ENCODE results near the gene NFRKB.

NFRKB gene

DNA sequence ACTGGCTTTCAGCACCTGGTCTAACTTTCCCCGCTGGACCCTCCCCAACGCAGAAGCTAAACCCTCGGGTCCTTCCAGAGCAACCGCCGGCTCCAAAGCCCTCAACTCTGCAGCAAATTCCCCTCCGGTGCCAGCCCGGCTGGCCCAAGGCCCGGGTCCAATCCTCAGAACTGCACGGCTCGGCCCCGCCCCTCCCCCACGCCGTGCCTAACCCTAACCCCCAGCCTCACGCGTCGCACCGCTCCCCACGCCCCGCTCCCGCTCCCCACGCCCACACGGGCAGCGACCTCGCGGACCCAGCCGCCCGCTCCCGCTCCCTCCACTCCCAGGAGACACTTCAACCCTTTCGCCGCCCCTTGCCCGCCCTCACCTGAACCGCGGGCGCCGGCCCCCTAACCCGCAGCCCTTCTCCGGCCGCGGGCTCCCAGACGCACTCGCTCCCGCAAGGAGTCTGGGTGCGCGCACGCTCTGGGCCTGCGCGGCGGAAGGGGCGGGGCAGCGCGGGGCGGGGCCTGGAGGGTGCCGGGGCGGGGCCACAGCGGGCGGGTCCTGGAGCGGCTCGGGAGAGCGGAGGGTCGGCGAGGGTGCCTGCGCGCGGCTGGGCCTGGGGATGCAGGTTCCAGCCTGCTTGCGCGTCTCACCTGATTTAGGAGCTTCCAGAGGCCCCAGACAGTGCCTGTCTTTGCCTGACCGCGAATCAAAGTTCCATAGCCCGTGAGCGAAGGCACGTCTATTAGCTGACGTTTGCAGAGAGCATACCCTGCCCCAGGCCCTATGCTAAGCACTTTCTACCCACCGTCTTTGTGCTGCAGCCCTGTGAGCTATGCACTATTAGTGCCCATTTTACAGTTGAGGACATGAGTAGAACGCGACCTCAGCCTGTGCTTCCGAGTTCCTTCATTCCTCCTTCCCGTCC, at the start of gene NFRKB:
Gene NFRKB, minus strand, starts transcription at position 453 of the 916 bp plus-strand sequence. CDS start 2,729 bp downstream, outside the sequence.
- DNase-seq, result peak; percentile 78

DNA sequence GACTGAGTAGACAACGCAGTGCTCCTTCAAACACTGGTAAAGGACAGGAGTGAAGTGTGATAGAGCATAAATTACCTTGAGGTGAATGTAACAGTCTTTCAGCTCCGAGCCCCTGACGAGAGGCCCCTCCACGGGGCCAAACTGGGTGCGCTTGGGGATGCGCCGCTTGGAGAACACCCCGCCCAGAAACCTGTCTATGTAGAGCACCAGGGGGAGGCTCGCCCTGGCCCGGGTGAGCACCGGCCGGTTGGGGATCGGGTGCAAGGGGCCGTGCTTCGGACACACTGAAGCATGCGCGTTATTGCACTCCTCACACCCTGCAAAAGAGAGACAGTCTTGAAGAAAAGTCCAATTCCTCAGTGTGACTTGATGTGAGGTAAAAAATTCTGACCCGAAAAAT, 49.3 kb upstream of the NFRKB start:
- DNase-seq, result no peak

DNA sequence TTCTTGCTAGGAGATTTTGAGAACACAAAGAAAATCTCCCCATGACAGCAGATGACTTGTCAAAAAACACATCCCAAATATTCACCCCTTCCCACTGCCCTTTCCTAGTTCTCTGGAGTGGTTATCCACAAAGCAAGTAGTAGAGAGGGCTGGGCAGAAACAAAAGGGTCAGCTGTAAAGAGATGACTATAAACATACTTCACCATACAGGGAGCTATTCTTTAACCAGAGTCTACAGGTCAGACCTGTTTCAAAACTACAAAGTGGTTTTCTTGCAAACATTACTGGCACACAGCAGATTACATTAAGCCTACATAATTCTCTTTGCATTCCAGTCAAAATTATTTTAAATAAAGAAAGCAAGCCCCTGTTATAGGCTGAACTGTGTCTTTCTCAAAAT, 47.7 kb upstream of the NFRKB start:
- DNase-seq, result no peak

DNA sequence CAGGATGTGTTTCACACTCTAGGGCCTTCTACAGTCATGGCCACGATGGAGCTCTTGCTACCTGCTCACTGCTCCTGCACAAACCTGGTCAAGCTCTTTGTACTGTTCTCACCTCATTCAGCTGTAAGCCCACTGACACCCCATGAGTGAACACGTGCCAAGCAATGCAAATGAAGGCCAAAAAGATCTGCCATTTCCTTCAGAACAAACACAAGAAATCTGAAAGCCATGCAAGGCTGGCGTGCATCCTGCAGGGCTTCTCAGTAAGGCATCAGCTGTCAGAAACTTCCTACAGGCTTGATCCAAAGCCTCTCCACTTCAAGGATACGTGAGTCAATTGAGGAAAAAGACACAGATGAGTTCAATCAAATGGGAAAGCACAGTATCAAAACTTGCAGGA, 44.1 kb upstream of the NFRKB start:
- no peak for DNase-seq

DNA sequence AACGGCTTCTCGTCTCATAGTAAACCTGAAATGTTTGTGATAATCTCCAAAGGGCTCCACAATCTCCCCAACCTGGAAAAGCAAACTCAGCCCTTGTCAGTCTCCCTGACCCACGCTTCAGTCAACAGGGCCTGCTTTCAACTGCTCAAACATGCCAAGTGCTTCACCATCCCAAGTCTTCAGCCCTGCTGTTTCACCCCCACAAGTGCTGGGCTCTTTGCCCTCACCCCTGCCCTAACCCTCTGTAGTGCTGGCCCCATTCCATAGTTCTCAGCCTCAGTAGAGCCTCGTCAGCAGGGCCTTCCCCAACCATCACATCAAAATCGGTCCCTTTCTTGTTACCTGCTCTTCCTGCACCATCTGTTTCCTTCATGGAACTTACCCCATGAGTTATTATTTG, 43.4 kb upstream of the NFRKB start:
- DNase-seq, result no peak

DNA sequence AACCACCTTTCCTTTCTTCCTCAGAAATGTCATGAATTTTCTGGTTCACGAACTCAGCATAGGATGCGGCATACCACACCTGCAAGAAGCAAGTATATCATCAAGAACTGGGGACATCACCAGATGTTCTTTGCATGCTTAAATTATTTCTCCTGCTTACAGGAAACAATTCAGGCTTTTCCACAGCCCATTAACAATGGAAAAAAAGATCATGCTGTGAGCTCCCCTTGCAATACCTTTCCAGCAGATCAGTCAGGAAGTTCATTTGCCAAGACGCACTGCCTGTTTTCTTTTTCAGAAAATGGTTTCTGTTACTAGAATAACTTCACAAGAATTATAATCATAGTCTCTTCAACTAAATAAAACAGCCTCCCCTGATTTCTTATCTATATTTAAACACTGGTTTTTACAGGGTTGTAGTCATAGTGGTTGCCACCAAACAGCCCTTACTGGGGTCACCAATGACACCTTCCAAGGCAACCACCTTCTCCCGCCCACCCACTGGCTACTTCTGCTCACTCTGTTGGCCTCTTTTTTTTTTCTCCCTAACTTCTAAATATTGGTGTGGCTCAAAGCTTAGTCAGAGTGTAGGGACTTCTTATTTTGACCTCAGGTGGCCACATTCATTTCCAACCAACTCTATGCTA, 42.3 kb upstream of the NFRKB start:
- peak; percentile 46 for DNase-seq

DNA sequence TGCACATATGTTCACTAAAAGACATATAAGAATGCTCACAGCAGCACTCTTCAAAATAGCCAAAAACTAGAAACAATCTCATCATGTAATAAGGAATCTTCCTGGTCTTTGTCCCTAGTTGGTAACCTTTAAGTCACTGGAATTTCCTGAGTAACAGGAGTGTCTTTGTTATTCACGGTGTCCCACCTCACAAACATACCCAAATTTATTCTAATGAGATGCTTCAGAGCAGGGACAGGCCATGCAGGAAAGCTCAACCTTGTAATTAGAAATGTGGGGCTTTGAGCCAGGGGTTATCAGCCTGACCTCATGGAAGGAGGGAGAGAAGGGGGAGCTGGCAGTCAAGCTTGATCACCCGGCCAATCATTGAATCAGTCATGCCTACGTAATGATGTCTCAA, 40.3 kb upstream of the NFRKB start:
- DNase-seq, result no peak

DNA sequence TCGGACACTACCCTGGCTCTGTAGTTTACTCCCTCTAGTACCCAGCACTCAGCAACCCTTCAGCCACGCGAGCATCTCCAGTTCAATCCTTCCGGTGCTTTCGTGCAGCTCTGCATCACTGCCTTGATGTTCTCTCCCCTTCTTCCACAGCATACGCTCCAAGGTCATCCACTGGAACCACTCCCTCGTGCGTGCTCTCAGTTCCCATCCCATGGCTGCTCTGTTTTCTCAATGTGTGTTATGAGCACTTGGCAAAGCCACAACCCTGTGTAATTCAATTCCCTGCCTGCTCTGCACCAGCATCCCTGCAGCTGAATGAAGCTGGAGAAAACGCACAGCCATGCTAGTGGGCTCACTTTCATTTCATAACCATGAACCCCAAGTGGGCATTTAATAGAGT, 38.5 kb upstream of the NFRKB start:
- DNase-seq, result no peak

DNA sequence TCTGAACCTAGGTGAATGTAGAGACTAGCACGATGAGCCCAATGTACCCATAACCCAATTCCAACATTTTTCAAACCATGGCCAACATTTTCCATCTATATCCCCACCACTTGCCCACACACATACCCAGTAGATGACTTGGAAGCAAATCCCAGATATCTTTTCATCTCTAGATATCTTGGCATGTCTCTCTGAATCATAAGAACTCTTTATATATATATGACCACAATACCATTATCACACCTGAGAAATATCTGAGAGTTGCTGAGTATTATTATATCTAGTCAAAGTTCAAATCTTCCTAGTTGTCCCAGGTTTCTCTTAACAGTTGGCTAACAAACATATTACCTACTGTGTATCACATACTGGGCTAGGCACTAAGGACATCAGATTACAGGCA, 37.9 kb upstream of the NFRKB start:
- no peak for DNase-seq

DNA sequence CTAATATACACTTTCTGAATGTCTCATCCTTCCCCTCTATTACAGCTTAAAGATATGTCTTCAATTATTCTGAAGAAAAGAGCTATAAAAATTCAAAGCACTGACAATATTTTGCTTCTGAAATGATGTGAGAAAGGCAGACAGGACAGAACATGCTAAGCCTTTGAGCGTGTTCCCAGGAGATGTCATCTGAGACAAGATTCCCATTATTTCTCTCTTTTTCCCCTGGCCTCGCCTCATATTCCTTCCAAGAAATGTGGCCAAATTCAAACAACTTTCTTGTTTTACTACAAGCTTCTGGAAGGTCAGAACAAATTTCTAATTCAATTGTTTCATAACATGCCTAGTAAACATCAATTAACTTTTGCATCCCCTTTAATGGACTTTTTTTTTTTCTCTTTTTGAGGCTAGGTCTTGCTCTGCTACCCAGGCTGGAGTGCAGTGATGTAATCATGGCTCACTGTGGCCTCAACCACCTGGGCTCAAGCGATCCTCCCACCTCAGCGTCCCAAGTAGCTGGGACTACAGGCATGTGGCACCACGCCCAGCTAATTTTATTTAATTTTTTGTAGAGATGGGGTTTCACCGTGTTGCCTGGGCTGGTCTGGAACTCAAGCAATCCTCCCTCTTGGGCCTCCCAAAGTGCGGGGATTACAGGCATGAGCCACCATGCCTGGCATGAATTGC, 37.1 kb upstream of the NFRKB start:
- DNase-seq, result no peak

DNA sequence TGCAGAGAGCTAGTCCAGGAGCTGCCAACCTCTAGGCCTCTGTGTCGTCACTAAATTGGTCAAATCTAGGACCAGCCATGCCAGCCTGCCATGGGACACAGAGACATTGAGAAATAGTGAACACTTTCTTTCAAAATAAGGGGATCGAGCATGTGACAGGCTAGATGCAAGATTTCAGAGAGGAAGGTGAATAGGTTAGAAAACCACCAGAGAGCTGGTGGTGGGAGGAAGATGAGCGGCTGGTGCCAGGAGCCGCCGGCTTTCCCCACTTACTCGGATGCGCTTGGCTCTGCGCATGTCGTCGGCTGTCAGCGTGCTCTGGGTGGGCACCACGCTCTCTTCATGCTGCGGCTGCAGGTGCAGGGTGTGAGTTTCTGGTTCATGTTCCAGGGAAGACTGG, 35.4 kb upstream of the NFRKB start:
- DNase-seq, result no peak

DNA sequence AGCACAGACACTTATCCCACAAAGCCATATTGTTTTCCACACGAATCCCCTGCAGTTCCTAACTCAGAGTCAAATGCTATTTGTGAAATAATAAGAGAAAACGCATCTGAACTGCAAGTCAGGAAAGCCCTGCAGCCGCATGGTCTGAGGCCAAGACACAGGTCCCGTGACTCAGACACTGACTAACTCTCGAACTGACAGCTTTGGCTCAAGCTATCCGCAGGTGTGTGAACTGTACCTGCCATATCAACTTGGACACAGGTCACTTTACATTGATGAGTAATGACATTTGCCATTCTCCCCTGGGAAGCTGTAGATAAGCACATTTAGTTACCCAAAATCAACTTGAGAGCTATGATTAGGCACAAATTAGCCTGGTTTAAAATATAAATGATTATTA, 34.9 kb upstream of the NFRKB start:
- DNase-seq, result no peak

DNA sequence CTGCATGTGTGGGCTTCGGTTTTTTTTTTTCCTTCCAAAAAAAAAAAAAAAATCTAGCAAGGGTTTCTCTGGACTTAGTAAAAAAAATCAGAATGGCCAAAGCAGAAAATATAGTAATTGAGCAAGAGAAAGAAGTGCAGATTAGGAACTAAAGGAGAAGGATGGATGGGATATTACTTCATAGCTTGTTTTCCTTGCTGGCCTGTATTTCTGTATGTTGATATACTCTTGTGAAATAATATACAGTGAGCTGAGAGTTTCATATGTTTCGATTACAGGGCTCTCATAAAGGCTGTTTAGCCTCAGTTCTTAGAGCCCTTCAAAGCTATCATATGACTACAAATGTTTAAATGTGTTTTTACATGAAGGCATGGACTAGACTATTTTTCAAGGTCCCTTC, 34.3 kb upstream of the NFRKB start:
- no peak for DNase-seq

DNA sequence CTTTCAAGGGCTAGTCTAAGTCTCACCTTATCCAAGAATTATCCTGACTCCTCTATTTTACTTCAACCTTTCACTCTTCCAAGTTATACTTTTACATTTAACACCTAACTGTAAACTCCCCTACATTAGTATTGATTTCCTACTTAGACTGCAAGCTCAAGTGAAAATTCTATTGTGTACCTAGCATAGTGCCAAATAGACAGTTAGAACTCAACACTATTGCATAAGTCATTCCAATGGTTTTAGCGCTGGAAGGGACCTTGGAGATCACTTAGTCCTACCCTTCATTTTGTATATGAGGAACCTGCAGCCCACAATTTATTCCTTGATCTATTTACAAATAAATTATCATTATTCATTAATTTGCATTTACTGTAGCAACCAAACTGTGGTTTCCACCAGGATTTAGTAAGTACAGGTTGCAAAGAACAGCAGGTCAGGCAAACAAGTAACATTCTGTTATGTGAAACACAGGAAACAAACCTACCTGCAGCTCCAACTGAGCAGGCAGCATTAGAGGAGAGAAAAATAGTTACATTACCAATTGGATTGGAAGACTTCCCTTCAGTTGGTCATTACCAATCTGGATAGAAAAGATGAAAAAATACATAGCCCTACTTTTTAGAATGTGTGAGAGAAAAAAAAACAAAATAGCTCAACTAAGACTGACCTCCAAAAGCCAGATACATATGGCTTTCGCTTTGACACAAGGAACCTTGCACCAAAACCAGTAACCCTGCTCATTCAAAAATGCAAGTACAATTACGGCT, 33.7 kb upstream of the NFRKB start:
- no peak for DNase-seq

DNA sequence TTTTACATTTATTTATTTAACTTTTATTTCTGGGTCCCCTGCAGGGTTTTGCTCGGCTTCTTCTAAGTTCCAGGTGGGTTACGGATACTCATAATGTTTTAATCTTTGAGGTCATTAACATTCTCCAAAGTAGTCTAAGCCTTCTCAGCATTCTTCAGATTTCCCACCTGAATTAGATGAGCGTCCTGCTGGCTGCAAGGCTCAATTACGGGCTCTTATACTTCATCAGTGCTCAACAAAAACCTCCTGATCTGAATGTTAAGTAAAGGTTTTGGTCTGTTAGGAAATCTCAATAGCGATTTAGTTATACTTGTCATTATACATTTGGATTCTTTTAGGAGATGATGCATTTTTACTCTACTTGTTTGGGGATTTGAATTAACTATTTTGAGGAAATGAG, 27.3 kb upstream of the NFRKB start:
- DNase-seq, result no peak

DNA sequence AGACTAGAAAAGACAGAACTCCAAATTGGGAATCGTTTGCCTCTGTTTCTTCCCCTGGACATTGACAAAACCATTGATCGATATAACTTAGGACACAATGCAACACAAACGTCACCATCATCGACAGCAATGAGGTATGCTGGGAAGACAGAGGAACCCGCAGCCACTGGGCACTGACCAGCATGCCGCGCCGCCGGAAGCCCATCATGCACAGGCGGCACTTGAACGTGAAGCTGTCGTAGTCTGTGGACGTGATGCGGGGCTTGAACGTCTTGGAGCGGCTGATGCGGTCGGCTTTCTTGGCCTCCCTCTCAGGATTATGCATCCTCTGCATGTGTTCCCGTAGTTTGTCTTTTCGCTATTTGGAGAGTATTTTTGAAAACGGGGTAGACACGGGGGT, 23.0 kb upstream of the NFRKB start:
- no peak for DNase-seq

DNA sequence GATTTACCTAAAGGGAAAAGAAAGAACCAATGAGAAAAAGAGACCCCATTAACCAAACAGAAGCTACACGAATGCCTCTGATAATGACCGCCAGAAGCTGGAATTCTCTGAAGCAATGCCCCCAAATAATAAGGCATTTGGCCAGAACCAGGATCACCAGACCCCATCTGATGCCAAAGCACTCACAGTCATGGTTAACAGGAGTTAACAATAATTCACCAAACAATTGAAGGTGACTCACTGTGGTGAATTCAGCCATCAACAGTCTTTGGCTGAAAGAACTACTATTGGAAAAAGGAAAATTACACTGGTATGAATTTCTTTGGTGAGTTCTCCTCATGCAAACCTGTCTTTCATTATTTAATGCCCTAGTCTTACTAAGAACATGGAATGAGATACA, 21.9 kb upstream of the NFRKB start:
- no peak for DNase-seq

DNA sequence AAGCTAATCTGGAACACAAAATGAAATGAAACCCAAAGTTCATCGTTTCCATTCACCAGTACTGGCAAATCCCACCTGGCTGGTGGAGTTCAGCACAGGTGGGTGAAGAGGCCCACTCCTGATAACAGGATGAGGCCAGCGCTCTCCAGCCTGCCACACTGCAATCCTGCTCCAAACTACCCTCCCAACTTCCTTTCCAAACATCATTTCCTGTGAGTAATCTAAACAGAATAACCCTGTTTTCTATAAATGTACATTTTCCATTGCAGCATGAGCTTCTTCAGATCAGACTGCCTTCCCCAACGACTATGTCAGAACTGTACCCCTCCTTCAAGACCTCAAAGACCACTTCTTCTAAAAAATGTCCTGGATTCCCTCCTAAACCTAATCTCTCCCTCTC, 15.9 kb upstream of the NFRKB start:
- DNase-seq, result no peak

DNA sequence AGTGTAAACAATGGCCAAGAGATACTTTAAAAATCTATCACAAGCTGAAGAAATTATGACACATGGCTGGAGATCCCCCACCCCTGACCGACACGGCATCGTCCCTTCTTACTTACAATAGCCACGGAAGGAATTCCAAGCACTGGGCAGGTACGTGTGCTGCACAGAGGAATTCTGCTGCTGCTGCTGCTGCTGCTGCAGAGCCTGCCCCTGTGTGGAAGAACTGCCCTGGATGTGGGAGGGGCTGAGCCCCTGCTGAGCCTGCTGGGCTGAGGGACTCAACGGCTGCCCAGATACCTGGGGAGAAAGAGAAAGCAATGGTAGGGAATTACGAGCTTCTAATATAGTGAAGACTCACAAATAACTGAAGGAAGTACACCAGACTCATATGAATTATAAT, 15.0 kb upstream of the NFRKB start:
- no peak for DNase-seq

DNA sequence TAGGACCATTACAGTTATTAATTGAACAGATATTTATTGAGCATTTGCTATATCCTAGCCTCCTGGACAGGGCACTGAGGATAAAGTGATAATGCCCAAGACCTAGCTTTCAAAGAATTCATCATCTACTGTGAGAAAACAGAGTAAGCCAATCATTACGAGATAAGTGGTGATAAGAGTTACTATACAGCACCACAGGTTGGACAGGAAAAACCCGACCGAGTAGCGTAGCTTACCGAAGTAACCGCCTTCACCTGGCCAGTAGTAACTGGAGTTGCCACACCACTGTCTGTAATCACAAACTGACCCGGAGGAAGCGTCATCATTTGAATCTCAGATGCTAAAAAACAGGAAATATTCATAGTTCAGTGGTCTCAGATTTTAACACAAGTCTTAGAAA, 10.0 kb upstream of the NFRKB start:
- DNase-seq, result no peak

DNA sequence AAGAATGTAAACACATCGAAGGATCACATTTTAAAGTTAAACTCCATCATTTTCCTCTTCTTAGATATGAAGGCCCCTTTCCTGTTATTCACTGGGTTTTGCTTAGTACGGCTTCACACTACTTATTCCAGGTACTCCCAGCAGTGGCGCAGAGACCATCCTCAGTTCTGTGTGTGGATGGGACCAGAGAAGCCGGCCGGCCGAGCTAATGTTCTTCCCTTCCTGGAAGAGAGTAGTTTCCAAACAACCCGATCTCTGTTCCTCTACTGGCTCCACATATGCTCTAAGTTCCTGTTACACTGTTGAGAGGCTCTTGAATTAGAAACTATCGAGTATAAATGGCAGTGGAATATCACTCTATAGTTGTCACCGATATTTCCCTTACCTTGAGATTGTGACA, 684 bp upstream of the NFRKB start:
- no peak for DNase-seq

DNA sequence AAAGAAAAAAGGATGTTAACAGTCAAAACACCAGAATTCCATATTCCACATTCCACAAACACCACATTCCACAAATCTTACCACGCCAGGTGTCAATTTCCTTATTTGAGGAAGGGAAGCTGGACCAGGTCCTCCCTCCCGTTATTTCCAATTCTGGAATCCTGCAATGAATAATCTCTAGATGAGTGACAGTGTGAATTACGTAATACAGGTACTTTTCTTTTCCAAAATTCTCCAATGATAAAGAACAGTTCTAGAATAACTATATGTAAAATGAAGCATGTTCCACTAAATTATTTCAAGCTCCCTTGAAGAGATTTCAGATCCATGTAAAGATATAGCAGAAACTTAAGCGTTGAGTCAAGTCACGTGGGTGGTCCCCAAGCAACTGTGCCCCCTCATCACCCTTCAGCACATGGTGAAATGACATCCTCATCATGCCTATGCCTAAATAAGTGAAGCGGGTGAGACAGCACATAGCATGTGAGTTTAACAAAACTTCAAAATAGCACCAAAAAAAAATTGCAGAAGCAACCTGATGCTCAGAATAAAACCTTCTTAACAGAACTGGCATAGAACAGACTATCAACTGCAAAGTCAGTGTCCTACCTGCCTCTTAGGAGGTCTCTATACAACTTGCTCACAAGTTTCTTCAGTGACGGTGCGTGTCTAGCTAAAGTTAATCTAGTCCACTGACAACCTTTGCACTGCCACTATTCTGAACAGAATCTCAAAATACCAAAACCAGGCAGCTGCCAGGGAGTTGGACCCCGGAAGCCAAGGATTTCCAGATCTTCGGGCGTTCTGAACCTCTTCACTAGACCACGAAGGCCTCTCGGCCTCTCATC, 876 bp downstream of the NFRKB start:
- DNase-seq, result no peak

Data from COR-L47 (cell line).